Activated CD4-positive, alpha-beta T cell treated with anti-CD3 and anti-CD28 coated beads, Interleukin-2, amount 50 U/mL, for 48 hours (primary cell): Measurements from ENCODE around the gene LHFPL6.

Source experiments
- DNase-seq, 2 experiments: peaks; one replicate each; pipeline ENCODE4 v3.0.0-alpha.2; 2020

LHFPL6 gene

GRCh38 chr13:39506559-39507390, 96.2 kb downstream of the LHFPL6 start:
- no peak for DNase-seq

- no peak for DNase-seq
Observed at GRCh38 chr13:39505151-39505550, 97.8 kb downstream of the LHFPL6 start.

GRCh38 chr13:39503048-39503447, 99.9 kb downstream of the LHFPL6 start:
- no peak for DNase-seq

GRCh38 chr13:39501702-39502324, 101.2 kb downstream of the LHFPL6 start:
- DNase-seq = no peak

- DNase-seq = no peak
Observed at GRCh38 chr13:39499604-39500003, 103.4 kb downstream of the LHFPL6 start.

- no peak for DNase-seq
Observed at GRCh38 chr13:39498471-39499114, 104.4 kb downstream of the LHFPL6 start.

- no peak for DNase-seq
Observed at GRCh38 chr13:39496506-39496905, 106.5 kb downstream of the LHFPL6 start.

GRCh38 chr13:39494633-39495032, 108.4 kb downstream of the LHFPL6 start:
- DNase-seq = no peak

GRCh38 chr13:39494006-39494405, 109.0 kb downstream of the LHFPL6 start:
- DNase-seq = no peak

GRCh38 chr13:39490136-39490535, 112.9 kb downstream of the LHFPL6 start:
- no peak for DNase-seq

- DNase-seq = no peak
Observed at GRCh38 chr13:39486758-39487157, 116.2 kb downstream of the LHFPL6 start.

- no peak for DNase-seq
Observed at GRCh38 chr13:39485314-39485700, 117.7 kb downstream of the LHFPL6 start.

- DNase-seq = no peak
Observed at GRCh38 chr13:39484506-39485313, 118.3 kb downstream of the LHFPL6 start.

- no peak for DNase-seq
Observed at GRCh38 chr13:39483326-39483725, 119.7 kb downstream of the LHFPL6 start.

- DNase-seq = no peak
Observed at GRCh38 chr13:39481491-39481890, 121.5 kb downstream of the LHFPL6 start.

GRCh38 chr13:39474600-39474999, 128.4 kb downstream of the LHFPL6 start:
- no peak for DNase-seq

GRCh38 chr13:39469676-39470075, 133.3 kb downstream of the LHFPL6 start:
- DNase-seq = no peak

GRCh38 chr13:39468306-39468705, 134.7 kb downstream of the LHFPL6 start:
- DNase-seq = no peak

- DNase-seq = no peak
Observed at GRCh38 chr13:39463611-39464010, 139.4 kb downstream of the LHFPL6 start.

- DNase-seq = no peak
Observed at GRCh38 chr13:39462906-39463305, 140.1 kb downstream of the LHFPL6 start.

- DNase-seq = no peak
Observed at GRCh38 chr13:39462428-39462827, 140.6 kb downstream of the LHFPL6 start.

- DNase-seq = no peak
Observed at GRCh38 chr13:39461685-39462266, 141.2 kb downstream of the LHFPL6 start.

GRCh38 chr13:39457274-39457673, 145.7 kb downstream of the LHFPL6 start:
- DNase-seq = no peak
